Right lobe of liver (tissue), 6 donors: Measurements from ENCODE around the gene RMC1. TPM values are rescaled to one million over a fixed set of nuclear protein-coding genes. Genes with fewer than 3 reads are reported as not detected.
A peak's percentile ranks its signal among the peaks of the same experiment; 100 is the strongest.

Source experiments
- ATAC-seq, 4 donors: fragments of 200-7000 bp; cut with Tn5 transposase; one replicate each; pipeline ENCODE4 v1.9.1; 2020; ENCODE audit warnings: mild to moderate bottlenecking in 4 of 4, moderate library complexity in 4 of 4
- DNase-seq, 3 donors: peaks; one replicate each; pipeline ENCODE4 v3.0.0-alpha.2; 2020
- H3K27ac ChIP-seq, 3 donors: fragments of 200-600 bp; one replicate each; pipeline ENCODE4 v1.8.0; 2022
- H3K27me3 ChIP-seq, 2 donors: fragments of 200-600 bp; one replicate each; pipeline ENCODE4 v1.8.0; 2022
- H3K36me3 ChIP-seq, 4 donors: fragments of 200-600 bp; sonication (generic) in 1 of 4; one replicate each; pipeline versions ENCODE4 v1.5.1 to v1.8.0; 2017 to 2022; ENCODE audit warnings: control low read depth in 1 of 4
- H3K4me1 ChIP-seq, 4 donors: fragments of 200-600 bp; sonication (generic) in 1 of 4; one replicate each; pipeline versions ENCODE4 v1.5.1 to v1.8.0; 2017 to 2022; ENCODE audit warnings: control low read depth in 1 of 4
- H3K4me3 ChIP-seq, 3 donors: fragments of 200-600 bp; one replicate each; pipeline ENCODE4 v1.8.0; 2022
- H3K9me3 ChIP-seq, 4 donors: fragments of 200-600 bp; sonication (generic) in 1 of 4; one replicate each; pipeline versions ENCODE4 v1.5.1 to v1.8.0; 2017 to 2022; ENCODE audit warnings: control low read depth in 1 of 4
- POLR2A ChIP-seq: fragments of 450-650 bp; IDR thresholded peaks from one replicate; pipeline ENCODE4 v1.6.1; 2017; ENCODE audit warnings: antibody characterized with exemption, mild to moderate bottlenecking
- WGBS: methylation state at CpG from one replicate; pipeline ENCODE4 v1.1.6; 2018; ENCODE audit warnings: low coverage, low lambda C conversion rate; ENCODE audit not compliant: insufficient coverage; ENCODE audit errors: missing lambda C conversion rate; 5-methylcytosine and 5-hydroxymethylcytosine counted together
- intact Hi-C, 2 donors: fragments of 100-400 bp; cut with DNase I; formaldehyde crosslinking; loops; one replicate each; pipeline versions ENCODE4 v1.11.2 to v1.14.1; 2022
- total RNA-seq, 6 experiments: library from RNA; depleted of rRNA in 2 of 6; stranded (reverse); fragments of >200 nt in 2 of 6; fragmentation: NEBNext Ultra II Directional in 3 of 6; extraction: Animal tissue kit (Norgen Biotek cat#: 25700) in 3 of 6; gene quantifications; one replicate each; pipeline versions ENCODE4 v1.1.0 to v1.2.4, GENCODE V29; 2016 to 2023
- TF ChIP-seq, protein P1 (sequence below), 4 donors: fragments of 200-600 bp in 3 of 4; fragments of 450-650 bp in 1 of 4; IDR thresholded peaks; one replicate each; pipeline versions ENCODE4 v1.5.1 to v1.8.0; 2016 to 2022; ENCODE audit warnings: antibody characterized with exemption in 4 of 4, mild to moderate bottlenecking in 2 of 4
- donor health status: DM: no; HTN: yes; CAD: no.
- donor health status: DM: no; HTN: no; CAD: no.
- donor health status: DM: no; HTN: no; CAD: no.
- donor health status: DM: no; HTN: yes; CAD: no.
- donor health status: DM: no; HTN: yes; CAD: no.

RMC1 gene
- total RNA-seq, 6 experiments from 2014 or later, result 16.8 to 24.5 (median 21.9) TPM

DNA sequence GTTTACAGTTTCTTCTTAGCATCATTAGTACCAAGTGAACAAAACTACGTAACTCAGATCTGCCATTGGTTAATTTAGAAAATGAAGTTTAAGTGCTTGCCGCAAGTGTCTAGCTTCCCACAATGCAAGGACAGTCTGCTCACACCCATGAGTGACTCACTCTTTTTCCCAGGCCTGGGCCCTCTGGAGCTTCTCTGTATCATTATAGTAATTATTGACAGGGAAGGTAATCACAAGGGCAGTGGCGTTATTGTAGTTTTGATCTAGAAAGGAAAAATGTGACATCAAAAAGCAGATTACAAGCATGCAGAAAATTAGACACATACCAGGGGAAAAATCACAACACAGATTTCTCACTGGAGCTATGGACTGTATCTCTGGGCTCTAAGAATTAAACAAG, 44.5 kb downstream of the RMC1 start:
- Histone ChIP-seq H3K9me3 (no peaks in the 10 kb centered on the region), H3K4me1 (peaks cover 0 to 15% (median 3%) of the 10 kb centered on the region in 4 donors), H3K27me3 (no peaks in the 10 kb centered on the region), H3K36me3 (peaks cover 0 to 52% (median 7%) of the 10 kb centered on the region in 4 donors), H3K4me3 (no peak overlapping the region), H3K27ac (peak overlapping the region in 2 of 3 donors; percentile 38 to 85)
- TF ChIP-seq POLR2A, result no peak
- TF ChIP-seq, protein P1, sequence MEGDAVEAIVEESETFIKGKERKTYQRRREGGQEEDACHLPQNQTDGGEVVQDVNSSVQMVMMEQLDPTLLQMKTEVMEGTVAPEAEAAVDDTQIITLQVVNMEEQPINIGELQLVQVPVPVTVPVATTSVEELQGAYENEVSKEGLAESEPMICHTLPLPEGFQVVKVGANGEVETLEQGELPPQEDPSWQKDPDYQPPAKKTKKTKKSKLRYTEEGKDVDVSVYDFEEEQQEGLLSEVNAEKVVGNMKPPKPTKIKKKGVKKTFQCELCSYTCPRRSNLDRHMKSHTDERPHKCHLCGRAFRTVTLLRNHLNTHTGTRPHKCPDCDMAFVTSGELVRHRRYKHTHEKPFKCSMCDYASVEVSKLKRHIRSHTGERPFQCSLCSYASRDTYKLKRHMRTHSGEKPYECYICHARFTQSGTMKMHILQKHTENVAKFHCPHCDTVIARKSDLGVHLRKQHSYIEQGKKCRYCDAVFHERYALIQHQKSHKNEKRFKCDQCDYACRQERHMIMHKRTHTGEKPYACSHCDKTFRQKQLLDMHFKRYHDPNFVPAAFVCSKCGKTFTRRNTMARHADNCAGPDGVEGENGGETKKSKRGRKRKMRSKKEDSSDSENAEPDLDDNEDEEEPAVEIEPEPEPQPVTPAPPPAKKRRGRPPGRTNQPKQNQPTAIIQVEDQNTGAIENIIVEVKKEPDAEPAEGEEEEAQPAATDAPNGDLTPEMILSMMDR (IDR thresholded peaks at IDR 0.05), result no peak
- DNase-seq (no peak), ATAC-seq (peak in 1 of 4 donors; percentile 81)
- intact Hi-C loops, result no loop called here
- whole genome bisulfite sequencing, result 43% methylated on average over 3 of the region's 3 CpGs

DNA sequence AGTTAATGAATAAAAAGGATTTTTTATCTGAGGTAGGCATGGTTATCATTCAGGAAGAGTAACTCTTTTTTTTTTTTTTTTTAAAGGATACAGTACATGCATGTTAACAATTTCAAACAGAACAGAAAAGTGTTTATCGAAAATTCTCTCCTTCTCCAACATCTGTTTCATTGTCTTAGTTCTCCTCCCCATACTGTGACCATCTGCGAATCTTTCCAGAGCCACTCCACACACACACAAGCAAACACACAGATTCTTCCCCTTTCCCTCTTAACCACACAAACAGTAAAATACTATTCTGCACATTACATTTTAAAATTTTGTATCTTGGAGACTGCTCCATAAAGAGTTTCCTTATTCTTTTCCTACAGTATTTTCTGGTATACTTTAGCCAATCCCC, 45.0 kb downstream of the RMC1 start:
- DNase-seq, result no peak
- Histone ChIP-seq H3K9me3 (no peaks in the 10 kb centered on the region), H3K27me3 (no peaks in the 10 kb centered on the region), H3K27ac (peak overlapping the region in 2 of 3 donors; percentile 38 to 85), H3K36me3 (peaks cover 0 to 53% (median 7%) of the 10 kb centered on the region in 4 donors), H3K4me1 (peaks cover 0 to 15% (median 3%) of the 10 kb centered on the region in 4 donors), H3K4me3 (no peak overlapping the region)
- intact Hi-C loops, result no loop called here
- no peak for TF ChIP-seq POLR2A
- TF ChIP-seq, protein P1 (IDR thresholded peaks at IDR 0.05), result no peak
- WGBS, result 60% methylated on average over 2 of the region's 2 CpGs
- ATAC-seq, result no peak

- H3K4me1 ChIP-seq, result peaks cover 0 to 15% (median 3%) of the 10 kb centered on the region in 4 donors
- H3K4me3 ChIP-seq, result no peak overlapping the region
- H3K27me3 ChIP-seq, result no peaks in the 10 kb centered on the region
- H3K27ac ChIP-seq, result no peak overlapping the region
- ATAC-seq (no peak), DNase-seq (no peak)
- TF ChIP-seq, protein P1 (IDR thresholded peaks at IDR 0.05), result no peak
- no peak for TF ChIP-seq POLR2A
- intact Hi-C loops, result no loop called here
- 70% methylated on average over 2 of the region's 3 CpGs for WGBS
- H3K36me3 ChIP-seq, result peaks cover 0 to 53% (median 7%) of the 10 kb centered on the region in 4 donors
- H3K9me3 ChIP-seq, result no peaks in the 10 kb centered on the region
These were observed 45.4 kb downstream of the RMC1 start for GRCh38 chr18:23548719-23549118.

GRCh38 chr18:23550898-23551297, 47.6 kb downstream of the RMC1 start:
- DNase-seq (no peak), ATAC-seq (no peak)
- no peaks in the 10 kb centered on the region for H3K27me3 ChIP-seq
- peaks cover 0 to 4% (median 0%) of the 10 kb centered on the region in 4 donors for H3K4me1 ChIP-seq
- no peak overlapping the region for H3K27ac ChIP-seq
- no peak overlapping the region for H3K4me3 ChIP-seq
- intact Hi-C loops, result no loop called here
- peaks cover 0 to 60% (median 15%) of the 10 kb centered on the region in 4 donors for H3K36me3 ChIP-seq
- TF ChIP-seq, protein P1 (IDR thresholded peaks at IDR 0.05), result no peak
- TF ChIP-seq POLR2A, result no peak
- no peaks in the 10 kb centered on the region for H3K9me3 ChIP-seq

GRCh38 chr18:23551978-23552377, 48.7 kb downstream of the RMC1 start:
- ATAC-seq (no peak), DNase-seq (no peak)
- Histone ChIP-seq H3K36me3 (peaks cover 0 to 60% (median 17%) of the 10 kb centered on the region in 4 donors), H3K27ac (no peak overlapping the region), H3K4me1 (peaks cover 0 to 4% (median 0%) of the 10 kb centered on the region in 4 donors), H3K4me3 (no peak overlapping the region), H3K9me3 (no peaks in the 10 kb centered on the region), H3K27me3 (no peaks in the 10 kb centered on the region)
- 89% methylated on average over 2 of the region's 3 CpGs for WGBS
- no peak for TF ChIP-seq POLR2A
- TF ChIP-seq, protein P1 (IDR thresholded peaks at IDR 0.05), result no peak
- intact Hi-C loops, result no loop called here
